Left cardiac atrium (tissue), 4 donors: ENCODE data around the gene ZSCAN20. TPM values are rescaled to one million over a fixed set of nuclear protein-coding genes. Genes with fewer than 3 reads are reported as not detected.

Experiments
- ATAC-seq, 2 donors: fragments of 200-7000 bp; cut with Tn5 transposase; one replicate each; pipeline ENCODE4 v1.9.1; 2020; ENCODE audit warnings: mild to moderate bottlenecking in 2 of 2, moderate library complexity in 2 of 2
- DNase-seq: peaks from one replicate; pipeline ENCODE4 v3.0.0-alpha.2; 2020
- intact Hi-C, 2 donors: fragments of 100-400 bp; cut with DNase I; formaldehyde crosslinking; loops; one replicate each; pipeline versions ENCODE4 v1.14.1 to v1.15.1; 2022 to 2023
- total RNA-seq, 2 donors: library from RNA; stranded (reverse); fragmentation: NEBNext Ultra II Directional; extraction: Animal tissue kit (Norgen Biotek cat#: 25700); gene quantifications; one replicate each; pipeline ENCODE4 v1.2.1, GENCODE V29; 2021
- donor health status: DM: no; HTN: yes; CAD: no.
- donor health status: DM: no; HTN: yes; CAD: no; lungs with severe emphysema.
- donor health status: DM: yes; HTN: yes; CAD: no.
- donor health status: Dilated cardiomyopathy.

The ZSCAN20 gene
- total RNA-seq, 2 donors from 2014 or later, result 4.4 to 5.2 TPM

DNA sequence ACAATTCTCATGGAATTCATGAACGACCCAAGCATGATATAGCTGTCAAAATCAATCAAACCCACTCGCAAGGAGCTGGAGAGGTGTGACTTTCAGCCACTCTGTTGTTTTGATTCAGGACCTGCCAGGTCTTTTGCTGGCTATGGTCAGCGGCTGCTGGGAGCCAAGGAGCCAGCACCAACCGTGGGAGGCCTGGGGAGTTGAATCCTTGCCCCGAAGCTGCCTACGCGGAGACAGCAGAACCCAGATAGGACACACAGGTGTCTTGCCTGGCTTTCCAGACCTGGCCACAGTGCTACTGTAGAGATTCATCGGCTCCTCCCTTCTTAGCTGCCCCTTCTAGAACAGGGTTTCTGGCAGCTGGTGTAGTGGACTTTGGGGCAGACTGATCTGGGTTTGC, 42.7 kb downstream of the ZSCAN20 start:
- intact Hi-C loops, result no loop called here
- DNase-seq, result no peak

DNA sequence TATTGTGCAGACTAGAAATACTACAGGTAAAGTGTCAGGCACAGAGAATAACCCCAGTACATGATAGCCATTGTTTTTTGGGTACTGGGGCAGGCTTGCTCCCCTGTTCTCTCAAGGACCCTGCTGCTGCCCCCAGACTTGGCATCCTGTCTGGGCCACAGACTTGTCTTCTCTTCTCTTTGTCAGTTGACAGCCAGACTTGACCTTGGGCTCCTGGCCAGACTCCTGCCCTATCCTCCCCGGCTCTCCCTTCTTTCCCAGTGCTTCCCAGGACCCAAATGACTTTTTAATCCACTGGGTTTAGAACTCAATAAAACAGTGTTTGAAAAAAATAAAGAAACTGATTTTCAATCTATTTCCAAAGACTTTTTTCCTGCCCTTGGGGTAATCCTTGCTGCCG, 43.2 kb downstream of the ZSCAN20 start:
- DNase-seq, result no peak
- peak; percentile 65 to 66 for ATAC-seq
- intact Hi-C loops, result no loop called here

More for the DNA sequence above, 42.7 kb downstream of the ZSCAN20 start:
- ATAC-seq, result peak; percentile 23 to 27

DNA sequence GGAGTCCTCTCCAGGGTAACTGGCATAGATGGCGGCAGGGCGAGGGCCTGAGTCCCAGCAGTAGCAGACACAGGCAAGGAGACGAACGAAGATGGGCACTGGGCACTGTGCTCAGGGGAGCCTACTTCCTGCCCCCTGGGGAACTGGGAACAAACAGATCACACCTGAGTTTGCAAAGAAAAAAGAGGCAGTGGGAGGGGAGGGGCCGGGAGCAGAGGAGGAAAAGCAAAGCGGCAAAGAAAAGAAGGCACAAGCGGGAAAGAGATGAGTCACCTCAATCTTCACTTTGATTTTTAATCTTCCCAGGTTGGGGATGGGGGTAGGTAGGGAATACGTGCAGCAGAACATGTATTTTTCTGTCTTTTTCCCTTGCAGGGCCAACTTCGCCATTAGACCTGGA, 44.0 kb downstream of the ZSCAN20 start:
- ATAC-seq, result no peak
- intact Hi-C loops, result no loop called here
- DNase-seq, result no peak

DNA sequence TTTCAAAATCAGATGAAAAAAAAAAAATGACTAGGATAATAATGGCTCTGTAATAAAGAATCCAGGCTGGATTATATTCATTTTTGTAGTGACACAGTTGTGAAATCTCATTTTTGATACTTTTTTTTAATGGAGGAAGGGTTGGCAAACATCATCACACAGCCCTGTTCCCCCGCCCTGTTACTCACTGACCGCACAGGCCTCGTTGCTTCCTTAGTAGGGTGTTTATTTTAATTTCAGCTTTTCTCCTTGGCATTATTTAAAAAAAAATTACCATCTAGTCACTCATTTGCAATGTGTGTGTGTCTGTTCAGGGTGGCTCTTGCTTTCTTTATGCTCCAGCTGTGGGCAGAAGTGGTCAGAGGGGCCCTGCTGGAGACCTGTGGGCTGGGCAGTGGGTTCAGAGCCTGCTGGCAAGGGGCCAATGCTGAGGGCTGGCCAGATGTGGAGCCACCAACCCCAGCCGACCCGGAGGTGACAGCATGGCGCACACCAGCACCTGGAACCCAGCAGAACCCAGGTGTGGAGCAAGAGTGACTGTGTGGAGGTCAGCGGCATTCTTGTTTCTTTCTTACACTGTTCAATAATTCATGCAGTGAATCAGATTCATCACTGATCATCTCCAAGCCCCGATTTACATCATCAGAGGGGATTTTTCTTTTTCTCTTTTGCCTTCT, 44.6 kb downstream of the ZSCAN20 start:
- intact Hi-C loops, result no loop called here
- ATAC-seq, result no peak
- DNase-seq, result no peak

DNA sequence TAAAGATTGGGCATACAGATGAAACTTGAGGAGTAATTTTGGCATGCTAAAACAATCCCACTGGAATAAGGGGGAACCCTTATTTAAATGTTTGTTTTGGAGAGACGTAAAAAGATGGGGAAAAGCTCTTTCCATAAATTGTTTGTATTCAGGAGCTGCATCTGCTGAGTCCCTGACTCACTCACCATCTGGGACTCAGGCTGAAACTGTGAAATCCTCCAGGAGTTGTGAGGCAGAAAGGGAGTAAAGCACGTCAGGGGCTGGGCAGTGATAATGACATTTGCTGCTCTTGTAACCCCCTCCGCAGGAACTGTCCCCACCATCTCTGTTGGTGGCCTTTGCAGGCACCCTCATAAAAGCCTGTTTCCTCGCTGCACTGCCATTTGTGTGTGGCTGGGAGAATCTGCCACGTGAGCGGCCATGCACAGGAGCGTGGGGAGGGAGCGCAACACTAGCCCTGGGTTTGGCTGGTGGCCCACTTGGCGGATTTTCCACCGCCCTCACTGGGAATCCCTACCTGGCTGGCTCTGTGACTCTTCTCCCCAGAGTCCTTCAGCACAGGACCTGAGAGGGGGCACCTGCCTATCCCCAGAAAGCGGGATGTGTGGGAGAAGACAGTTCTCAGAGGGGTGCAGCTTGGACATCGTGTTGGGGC, 45.3 kb downstream of the ZSCAN20 start:
- ATAC-seq (no peak), DNase-seq (no peak)
- intact Hi-C loops, result no loop called here

DNA sequence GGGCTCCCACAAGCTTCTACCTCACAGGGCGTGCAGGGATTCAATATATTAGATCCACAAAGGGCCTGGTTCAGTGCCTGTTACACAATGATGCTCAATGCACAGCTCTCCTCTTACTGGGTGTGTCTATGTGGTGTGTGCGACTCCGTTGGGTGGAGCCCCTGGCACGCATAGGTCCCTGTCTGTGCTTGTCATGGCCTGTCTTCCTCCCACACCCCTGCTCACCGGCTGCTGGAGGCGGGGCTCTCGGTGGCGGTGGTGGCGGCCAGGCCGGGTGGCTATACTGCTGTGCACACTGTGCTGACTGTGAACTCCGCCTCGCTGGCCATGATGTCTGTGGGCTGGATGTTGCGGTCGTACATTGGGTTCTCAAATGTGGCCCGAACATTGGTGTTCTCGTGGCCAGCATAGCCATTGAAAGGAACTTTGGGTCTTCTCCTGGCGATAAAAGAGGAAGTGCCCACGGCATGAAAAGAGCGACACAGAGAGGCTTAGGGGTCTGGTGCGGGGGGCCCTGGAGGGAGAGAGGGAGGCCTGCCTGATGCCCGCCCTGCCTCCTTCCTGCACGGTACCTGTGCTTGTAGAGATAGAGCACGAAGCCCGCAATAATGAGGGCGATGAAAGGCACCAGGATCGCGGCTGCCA, 46.9 kb downstream of the ZSCAN20 start:
- intact Hi-C loops, result no loop called here
- no peak for ATAC-seq
- no peak for DNase-seq

DNA sequence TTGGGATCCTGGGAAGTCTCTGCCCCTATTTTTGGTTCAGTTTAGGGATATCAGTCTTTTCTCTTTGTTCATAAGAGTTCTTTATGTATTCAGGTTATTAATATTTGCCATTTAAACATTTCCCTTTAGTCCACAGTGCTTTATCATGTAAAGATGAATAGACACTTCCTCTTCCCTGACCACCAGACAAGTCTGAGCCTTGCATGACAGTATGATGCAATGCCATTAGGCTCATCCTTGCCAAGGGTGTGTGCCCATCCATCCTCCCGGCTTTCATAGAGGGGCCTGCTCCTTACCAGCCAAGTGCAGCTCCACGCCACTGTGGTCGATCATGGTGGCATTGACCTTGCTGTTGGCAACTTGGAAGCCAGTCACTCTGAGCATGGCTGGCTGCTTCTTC, 52.1 kb downstream of the ZSCAN20 start:
- intact Hi-C loops, result no loop called here
- ATAC-seq (no peak), DNase-seq (no peak)

DNA sequence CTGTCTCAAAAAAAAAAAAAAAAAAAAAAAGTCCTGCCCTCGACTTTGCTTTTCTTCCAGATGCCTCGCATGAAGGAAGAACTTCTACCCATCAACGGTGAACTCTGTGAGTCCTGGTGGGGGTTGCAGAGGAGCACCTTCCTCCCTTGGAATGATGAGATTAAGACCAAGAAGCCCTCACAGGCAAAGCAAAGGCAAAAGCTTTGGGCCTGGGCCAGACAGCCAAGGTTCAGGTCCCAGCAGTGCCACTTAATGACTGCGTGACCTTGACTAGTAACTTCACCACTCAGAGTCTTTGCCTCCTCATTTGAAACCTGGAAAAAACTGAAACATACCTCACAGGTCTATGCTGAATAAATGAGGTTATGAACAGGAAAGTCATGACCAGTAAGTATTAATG, 55.5 kb downstream of the ZSCAN20 start:
- no peak for DNase-seq
- no peak for ATAC-seq
- intact Hi-C loops, result no loop called here

DNA sequence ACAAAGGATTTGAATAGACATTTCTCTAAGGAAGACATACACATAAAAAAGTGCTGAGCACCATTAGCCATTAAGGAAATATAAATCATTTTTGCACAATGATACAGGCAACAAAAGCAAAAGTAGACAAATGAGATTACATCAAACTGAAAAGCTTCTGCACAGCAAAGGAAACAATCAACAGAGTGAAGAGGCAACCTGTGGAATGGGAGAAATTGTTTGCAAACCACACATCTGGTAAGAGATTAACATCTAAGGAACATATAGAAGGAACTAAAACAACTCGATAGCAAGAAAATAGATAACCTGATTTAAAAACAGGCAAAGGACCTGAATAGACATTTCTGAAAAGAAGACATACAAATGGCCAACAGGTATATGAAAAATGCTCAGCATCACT, 57.5 kb downstream of the ZSCAN20 start:
- intact Hi-C loops, result no loop called here
- ATAC-seq, result no peak

DNA sequence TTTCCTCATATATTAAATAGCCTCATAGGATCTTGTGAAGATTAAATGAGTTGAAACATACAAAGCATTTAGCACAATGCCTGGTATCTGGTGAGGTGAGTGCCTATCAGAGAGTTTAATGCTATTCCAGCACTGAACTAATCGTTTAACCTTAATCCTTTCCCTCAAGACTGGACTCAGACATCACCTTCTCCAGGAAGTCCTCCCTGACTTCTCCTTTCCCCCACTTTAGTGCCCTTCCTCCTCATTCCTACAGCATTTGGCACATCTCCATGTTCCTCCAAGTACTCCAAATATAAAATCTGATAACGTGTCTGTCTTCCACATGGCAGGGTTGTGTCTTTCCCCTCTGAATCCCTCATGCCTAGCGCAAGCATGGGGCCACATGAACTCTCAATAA, 59.8 kb downstream of the ZSCAN20 start:
- no peak for DNase-seq
- intact Hi-C loops, result no loop called here
- no peak for ATAC-seq

More for the DNA sequence above, 57.5 kb downstream of the ZSCAN20 start:
- no peak for DNase-seq

DNA sequence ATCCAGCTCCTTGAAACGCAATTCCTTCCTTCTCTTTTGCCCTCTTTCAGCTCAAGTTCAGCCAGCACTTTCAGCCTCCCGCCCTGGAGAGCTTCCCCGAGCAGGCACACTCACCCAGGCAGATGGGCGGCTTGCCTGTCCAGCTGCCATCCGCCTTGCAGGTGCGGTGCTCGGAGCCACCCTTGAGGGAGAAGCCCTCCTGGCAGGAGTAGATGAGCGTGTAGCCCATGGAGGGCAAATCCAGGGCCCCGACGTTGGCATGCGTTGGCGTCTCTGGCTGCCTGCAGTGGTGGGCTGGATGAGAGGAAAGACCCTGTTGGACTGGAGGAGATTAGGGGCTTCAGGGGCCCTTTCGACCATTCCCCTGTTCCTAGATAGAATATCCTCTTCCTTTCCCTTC, 60.5 kb downstream of the ZSCAN20 start:
- no peak for ATAC-seq
- DNase-seq, result no peak
- intact Hi-C loops, result no loop called here

DNA sequence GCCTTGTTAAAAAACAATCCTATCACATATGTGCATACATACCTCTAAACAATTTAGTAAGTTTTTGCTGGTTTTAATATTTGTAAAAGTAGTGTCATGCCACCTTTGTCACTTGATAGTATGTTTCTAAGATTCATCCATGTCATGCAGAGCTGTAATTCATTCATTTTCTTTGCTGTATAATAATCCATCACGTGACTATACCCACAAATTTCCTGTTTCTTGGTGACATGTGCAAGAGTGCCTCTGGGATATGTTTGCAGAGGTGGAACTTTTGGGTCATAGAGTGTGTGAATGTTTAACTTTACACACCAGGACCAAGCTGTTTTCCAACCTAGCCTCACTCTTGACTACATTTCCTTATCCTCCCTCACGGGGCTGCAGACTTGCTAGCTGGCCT, 62.9 kb downstream of the ZSCAN20 start:
- intact Hi-C loops, result no loop called here
- DNase-seq (no peak), ATAC-seq (no peak)

DNA sequence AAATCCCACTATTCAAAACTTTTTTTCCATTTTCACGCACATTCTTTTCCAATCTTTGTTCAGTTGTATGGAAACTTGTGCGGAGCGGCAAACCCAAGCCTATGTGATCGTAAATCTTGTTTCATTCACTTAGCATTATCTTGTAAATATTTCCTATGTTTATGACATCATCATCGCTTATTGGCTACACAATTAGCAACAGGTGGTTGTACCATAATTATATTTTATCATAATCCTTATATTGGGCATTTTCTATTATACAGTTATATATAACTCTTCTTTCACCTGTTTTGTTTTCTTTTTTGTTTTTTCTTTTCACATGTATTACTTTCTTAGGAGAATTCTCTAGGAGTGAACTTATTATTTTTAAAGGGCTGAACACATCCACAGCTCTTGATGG, 65.4 kb downstream of the ZSCAN20 start:
- DNase-seq (no peak), ATAC-seq (no peak)
- intact Hi-C loops, result no loop called here

DNA sequence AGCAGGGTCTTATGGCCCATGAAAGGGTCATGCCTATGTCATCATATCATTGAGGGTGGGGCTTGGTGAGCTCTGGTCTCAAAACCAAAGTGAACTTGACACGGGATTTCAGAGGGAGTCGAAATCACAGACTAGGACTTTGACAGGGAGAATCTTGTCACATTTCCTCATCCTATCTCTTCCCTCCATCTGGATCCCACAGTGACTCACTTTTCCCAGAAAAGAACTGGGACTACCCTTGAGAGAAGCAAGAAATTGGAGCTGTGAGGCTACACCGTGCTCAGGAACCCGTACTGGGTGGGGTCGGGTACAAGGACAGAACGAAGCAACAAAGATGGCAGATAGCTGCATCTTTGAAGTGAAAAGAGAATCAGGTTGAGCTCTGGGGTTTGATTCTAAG, 69.5 kb downstream of the ZSCAN20 start:
- no peak for DNase-seq
- no peak for ATAC-seq
- intact Hi-C loops, result no loop called here

Other genes with a start within 250 kb of the ZSCAN20 start
- gene ZNF362, start 216.2 kb upstream of the ZSCAN20 start, total RNA-seq, result 10 to 100 TPM; 29.5 to 29.8 TPM
- under 1 TPM in 1 of 2 donors, not detected in 1; 0.24 TPM for gene A3GALT2, start 151.5 kb upstream of the ZSCAN20 start, total RNA-seq
- gene PHC2, start 41.5 kb upstream of the ZSCAN20 start, total RNA-seq, result 100 to 1,000 TPM in 1 of 2 donors, 10 to 100 TPM in 1; 75.0 to 139 TPM